GM18868 (cell line): Measurements from ENCODE around the gene ASIC5.
A peak's percentile ranks its signal among the peaks of the same experiment; 100 is the strongest.

ENCODE experiments used
- ATAC-seq: cut with Tn5 transposase; IDR thresholded peaks from one replicate; pipeline ENCODE4 v1.9.1; 2021; ENCODE audit warnings: mild to moderate bottlenecking, moderate library complexity; ENCODE audit not compliant: unreplicated experiment

ASIC5 gene

GRCh38 chr4:155883895-155884294, 17.8 kb upstream of the ASIC5 start:
- no peak for ATAC-seq

GRCh38 chr4:155881555-155881954, 15.5 kb upstream of the ASIC5 start:
- peak; percentile 54 for ATAC-seq

GRCh38 chr4:155879767-155880166, 13.7 kb upstream of the ASIC5 start:
- ATAC-seq = no peak

DNA sequence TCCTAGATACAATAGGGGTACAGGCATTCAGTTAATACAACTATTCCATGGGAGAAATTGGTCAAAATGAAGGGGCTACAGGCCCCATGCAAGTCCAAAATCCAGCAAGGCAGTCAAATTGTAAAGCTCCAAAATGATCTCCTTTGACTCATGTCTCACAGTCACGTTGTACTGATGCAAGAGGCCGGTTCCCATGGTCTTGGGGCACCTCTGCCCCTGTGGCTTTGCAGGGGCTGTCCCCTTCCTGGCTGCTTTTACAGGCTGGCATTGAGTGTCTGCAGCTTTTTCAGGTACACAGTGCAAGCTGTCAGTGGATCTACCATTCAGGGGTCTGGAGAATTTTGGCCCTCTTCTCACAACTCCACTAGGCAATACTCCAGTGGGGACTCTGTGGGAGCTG, 12.5 kb upstream of the ASIC5 start:
- peak; percentile 64 for ATAC-seq

DNA sequence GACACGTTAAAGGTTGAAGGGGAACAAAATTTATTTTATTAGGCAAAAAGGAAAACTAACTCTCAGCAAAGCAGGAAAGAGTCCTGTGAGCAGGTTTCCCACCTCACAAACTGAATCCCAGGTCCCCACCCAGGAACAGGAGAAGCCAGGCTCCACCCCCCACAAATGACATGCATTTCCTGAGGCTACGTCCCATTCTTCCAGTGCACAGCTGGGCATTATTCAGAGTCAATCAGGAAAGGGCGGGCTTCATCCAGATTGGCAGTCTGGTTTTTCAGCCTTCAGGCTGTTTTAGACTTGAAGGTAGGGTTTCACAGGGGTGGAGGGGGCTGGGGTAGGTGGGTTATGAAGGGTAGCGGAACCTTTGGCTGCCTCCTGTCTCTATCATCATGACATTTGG, 11.9 kb upstream of the ASIC5 start:
- ATAC-seq = no peak

DNA sequence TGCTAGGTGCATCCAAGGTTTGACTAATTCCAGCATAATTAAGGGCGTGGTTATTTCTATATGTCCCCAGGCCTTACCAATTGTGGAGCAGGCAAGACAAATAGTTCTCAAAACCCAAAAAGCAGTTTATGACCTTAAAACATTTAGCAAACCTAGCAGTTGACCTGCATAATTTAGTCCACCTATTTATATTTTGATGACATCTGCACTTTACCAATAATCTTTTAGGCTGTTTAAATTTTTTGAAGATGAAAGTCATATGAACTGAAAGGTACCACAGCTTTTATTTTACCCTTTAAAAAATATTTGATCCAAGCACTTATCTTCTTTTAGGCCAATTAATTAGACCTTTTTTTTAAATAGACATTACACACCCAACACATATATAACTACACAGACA, 9.8 kb upstream of the ASIC5 start:
- ATAC-seq = no peak

DNA sequence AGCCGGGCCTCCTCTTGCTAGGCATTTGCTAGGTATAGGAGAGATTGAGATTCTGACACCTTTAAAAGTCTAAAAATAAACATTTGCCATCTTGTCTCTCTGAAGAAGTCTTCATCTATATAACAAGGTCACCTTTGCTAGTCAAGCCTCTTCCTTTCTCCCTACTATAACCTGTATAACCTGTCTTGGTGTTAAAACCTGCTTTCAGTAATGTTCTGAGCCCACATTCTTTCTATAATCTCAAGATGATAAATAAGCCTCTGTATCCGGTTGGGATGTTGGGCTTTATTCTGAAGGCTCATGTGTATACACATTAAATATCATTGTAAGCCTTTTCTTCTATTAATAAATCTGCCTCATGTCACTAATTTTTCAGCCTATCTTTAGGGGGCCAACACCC, 10.2 kb downstream of the ASIC5 start:
- ATAC-seq = no peak

GRCh38 chr4:155854582-155855226, 11.4 kb downstream of the ASIC5 start:
- peak; percentile 53 for ATAC-seq

GRCh38 chr4:155853189-155853588, 12.9 kb downstream of the ASIC5 start:
- no peak for ATAC-seq

DNA sequence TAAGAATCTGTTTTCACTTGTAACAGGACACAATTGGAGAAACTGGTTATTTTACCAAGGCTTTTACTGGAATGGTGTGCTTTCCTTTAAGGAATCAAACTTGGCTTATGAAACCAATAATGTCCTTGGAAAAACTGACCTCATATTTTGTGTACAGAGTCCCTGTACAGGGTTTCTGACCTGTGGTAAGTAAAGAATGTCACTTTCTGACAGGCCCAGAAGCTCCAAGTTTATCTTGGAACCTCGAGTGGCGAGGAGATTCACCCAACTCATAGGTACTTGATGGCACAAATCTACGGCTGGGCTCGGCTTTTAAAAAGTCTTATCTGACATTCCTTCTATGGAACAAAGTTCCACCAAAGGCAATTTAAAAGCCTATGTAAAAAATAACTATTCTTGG, 17.0 kb downstream of the ASIC5 start:
- ATAC-seq = no peak

DNA sequence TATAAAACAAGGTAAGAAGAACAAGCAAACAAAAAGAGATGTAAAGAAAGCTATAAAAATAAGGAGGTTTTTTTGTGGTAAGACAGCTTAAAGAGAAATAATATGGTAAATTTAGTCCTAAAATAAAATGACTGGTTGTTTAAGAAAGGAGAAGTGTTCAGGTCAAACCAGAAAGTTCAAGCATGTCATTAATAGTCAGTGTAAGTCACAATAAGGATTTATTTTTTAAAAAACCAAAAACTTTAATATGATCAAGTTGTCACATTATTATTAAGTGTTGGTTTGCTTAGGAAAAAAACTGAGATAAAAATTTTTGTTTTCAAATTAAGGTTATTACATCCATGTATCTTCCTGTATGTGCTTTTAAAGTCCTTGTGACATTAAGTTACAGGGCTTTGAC, 19.1 kb downstream of the ASIC5 start:
- ATAC-seq = no peak

DNA sequence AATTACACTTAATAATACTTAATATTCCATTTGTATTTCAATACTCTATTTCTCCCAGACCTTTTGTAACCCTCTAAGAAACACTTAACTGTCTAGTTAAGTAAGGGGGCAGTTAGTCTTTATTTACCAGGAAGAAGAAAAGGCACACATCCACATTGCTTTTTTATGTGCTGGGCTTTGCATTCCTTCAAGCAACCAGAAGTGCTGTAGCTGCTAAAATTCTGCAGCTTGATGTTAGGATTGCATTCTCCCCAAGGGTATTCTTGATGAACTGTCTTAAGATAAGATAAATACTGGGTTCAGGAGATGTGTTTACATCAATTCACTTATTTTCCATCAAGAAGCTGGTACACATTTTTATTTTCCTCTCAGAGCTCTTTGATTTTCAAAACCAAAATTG, 24.0 kb downstream of the ASIC5 start:
- no peak for ATAC-seq

GRCh38 chr4:155837203-155837796, 28.8 kb downstream of the ASIC5 start:
- peak; percentile 52 for ATAC-seq

GRCh38 chr4:155832664-155833063, 33.4 kb downstream of the ASIC5 start:
- no peak for ATAC-seq

DNA sequence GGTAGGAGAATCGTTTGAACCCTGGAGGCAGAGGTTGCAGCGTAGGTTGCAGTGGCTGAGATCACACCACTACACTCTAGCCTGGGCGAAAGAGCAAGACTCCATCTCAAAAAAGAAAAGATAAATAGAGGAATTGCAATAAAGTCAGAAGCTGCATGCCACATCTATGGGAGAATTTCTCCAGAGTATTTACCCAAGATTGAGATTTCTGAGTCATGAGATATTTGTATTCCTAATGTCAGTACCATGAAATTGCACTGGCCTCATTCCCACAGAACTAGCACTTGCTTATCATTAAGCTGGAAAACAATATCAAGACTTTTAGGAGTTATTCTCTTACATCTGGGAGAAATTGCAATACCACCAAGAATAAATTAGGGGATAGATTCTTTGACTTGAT, 37.4 kb downstream of the ASIC5 start:
- ATAC-seq = no peak

- peak; percentile 99 for ATAC-seq
Observed at GRCh38 chr4:155822572-155822971, 43.5 kb downstream of the ASIC5 start.

- no peak for ATAC-seq
Observed at GRCh38 chr4:155820887-155821518, 45.1 kb downstream of the ASIC5 start.

GRCh38 chr4:155819066-155819465, 47.0 kb downstream of the ASIC5 start:
- ATAC-seq = no peak

DNA sequence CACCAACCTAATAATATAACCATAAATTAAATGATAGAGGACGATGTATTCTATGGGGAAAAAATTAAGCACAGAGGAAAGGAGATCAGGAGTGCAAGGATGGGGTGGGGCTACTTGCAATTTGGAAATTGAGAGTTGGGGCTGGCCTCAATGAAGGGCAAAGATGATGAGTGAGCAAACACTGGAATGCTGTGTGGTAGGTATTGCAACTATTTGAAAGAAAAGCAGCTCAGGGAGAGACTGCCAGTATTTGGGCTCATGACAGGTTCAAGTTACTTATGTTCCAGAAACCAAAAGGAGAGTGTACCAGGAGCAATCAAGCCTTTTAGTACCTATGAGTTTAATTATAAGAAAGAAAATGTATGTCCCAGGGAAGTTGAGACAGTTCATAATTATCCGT, 47.4 kb downstream of the ASIC5 start:
- ATAC-seq = no peak

GRCh38 chr4:155811083-155811482, 55.0 kb downstream of the ASIC5 start:
- no peak for ATAC-seq

GRCh38 chr4:155809835-155810234, 56.2 kb downstream of the ASIC5 start:
- peak; percentile 95 for ATAC-seq

DNA sequence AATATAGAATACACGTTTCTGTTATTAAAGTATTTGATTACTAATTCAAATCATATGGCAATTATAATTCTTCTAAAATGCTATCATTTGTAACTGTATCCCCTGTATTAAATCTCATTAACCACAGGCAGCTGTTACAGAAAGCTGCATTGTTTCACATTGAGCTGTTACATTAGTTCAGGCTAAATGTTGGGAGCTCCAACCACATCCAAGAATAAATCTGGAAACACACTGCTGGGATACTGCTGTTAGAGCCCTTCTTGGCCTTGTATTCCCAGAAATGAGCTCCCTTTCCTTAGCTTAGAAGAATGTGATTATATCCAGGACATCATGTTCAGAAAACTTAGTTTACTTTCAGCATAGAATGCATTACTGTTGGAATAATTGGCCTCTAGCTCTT, 59.1 kb downstream of the ASIC5 start:
- no peak for ATAC-seq

DNA sequence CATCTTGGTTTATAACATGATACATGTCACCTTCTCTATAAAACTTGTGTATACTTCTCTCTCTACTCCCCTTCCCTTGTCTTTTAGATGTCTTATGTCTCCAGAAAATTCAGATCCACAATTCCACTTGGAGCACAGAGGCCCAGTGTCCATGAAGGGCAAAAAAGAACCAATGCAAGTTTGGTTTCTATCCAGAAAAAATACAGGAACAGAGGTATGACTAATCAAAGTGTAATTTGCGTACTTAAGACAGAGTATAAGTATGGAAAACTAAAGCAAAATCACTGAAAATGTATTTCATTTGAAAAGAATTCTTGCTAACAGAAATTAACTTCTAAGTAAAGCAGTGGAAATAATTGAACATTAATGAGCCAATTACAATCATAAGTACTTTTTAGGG, 61.1 kb downstream of the ASIC5 start:
- ATAC-seq = no peak
